Measurements from ENCODE around the gene THOC7.

THOC7 gene

DNA sequence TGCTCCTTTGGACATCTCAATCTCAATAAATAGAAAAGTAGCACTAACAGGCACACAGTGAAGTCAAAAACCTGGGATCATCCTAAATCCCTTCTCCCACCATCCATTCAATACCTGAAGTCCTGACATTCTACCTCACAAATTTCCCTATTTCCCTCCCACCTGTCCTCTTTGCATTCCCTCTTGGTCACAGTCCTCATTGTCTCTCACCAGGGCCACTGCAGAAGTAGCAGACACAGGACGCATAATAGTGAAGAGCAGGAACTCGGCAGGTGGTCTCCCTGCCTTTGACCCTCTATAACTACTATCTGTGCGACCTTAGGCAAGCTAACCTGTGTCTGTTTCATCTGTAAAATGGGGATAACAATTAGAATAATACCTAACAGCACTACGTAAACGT lies 2.3 kb downstream of the THOC7 start:
- TF ChIP-seq, protein P1, sequence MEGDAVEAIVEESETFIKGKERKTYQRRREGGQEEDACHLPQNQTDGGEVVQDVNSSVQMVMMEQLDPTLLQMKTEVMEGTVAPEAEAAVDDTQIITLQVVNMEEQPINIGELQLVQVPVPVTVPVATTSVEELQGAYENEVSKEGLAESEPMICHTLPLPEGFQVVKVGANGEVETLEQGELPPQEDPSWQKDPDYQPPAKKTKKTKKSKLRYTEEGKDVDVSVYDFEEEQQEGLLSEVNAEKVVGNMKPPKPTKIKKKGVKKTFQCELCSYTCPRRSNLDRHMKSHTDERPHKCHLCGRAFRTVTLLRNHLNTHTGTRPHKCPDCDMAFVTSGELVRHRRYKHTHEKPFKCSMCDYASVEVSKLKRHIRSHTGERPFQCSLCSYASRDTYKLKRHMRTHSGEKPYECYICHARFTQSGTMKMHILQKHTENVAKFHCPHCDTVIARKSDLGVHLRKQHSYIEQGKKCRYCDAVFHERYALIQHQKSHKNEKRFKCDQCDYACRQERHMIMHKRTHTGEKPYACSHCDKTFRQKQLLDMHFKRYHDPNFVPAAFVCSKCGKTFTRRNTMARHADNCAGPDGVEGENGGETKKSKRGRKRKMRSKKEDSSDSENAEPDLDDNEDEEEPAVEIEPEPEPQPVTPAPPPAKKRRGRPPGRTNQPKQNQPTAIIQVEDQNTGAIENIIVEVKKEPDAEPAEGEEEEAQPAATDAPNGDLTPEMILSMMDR (IDR thresholded peaks at IDR 0.05; ENCODE audit: low read depth, low read length): no peak
- H3K4me3 ChIP-seq (ENCODE audit: low read depth, low read length): no peak overlapping the region
- no peak for DNase-seq

DNA sequence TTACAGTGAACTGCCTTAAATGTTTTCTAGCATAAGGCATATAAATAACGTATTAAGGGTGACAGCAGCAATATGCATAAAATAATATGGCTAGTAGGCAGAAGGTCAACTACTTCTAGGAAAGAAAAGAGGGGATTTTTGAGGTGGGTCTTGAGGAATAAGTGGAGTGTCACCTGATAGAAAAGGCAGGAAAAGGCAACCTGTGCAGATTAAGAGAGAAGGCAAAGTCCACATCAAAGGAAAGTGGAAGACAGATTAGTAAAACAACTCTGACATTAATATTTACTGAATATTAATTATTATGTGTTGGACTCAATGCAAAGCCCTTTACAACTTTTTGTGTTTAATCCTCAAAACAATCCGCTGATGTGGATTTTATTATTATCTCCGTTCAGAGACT lies 2.8 kb downstream of the THOC7 start:
- H3K36me3 ChIP-seq: peaks cover 4% of the 10 kb centered on the region
- no peak overlapping the region for H3K27ac ChIP-seq
- no peak for DNase-seq
- no peak overlapping the region for H3K4me3 ChIP-seq (ENCODE audit: low read depth, low read length)
- TF ChIP-seq, protein P1 (IDR thresholded peaks at IDR 0.05; ENCODE audit: low read depth, low read length): no peak
- no peaks in the 10 kb centered on the region for H3K27me3 ChIP-seq (ENCODE audit: insufficient read depth, low read depth, severe bottlenecking)
- no peaks in the 10 kb centered on the region for H3K9me3 ChIP-seq (ENCODE audit: severe bottlenecking)

More for the DNA sequence above, 2.3 kb downstream of the THOC7 start:
- Histone ChIP-seq H3K27me3 (ENCODE audit: insufficient read depth, low read depth, severe bottlenecking) (no peaks in the 10 kb centered on the region), H3K27ac (no peak overlapping the region), H3K9me3 (ENCODE audit: severe bottlenecking) (no peaks in the 10 kb centered on the region), H3K36me3 (peaks cover 7% of the 10 kb centered on the region)

DNA sequence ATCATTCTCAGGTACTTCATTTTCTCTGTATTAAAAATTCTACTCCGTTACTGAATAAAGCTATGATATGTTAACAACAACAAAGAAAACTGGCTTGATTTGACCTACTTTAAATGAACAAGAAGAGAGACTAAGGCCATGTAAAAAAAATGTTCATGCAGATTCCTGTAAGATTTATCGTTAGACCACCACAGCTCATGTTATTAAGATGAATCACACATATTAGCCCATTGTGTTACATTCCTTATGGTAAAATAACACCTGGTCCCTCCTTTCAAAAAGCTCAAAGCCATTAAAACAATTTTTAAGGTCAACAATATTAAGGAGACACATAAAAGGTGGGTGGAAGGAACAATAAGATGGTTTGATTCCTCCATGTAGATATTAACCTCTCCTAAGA lies 6.3 kb downstream of the THOC7 start:
- Histone ChIP-seq H3K27me3 (ENCODE audit: insufficient read depth, low read depth, severe bottlenecking) (no peaks in the 10 kb centered on the region), H3K9me3 (ENCODE audit: severe bottlenecking) (no peaks in the 10 kb centered on the region), H3K4me3 (ENCODE audit: low read depth, low read length) (no peak overlapping the region), H3K36me3 (no peaks in the 10 kb centered on the region; the same call in 1 of the 2 replicates), H3K27ac (no peak overlapping the region)
- no peak for DNase-seq
- TF ChIP-seq, protein P1 (IDR thresholded peaks at IDR 0.05; ENCODE audit: low read depth, low read length): no peak

DNA sequence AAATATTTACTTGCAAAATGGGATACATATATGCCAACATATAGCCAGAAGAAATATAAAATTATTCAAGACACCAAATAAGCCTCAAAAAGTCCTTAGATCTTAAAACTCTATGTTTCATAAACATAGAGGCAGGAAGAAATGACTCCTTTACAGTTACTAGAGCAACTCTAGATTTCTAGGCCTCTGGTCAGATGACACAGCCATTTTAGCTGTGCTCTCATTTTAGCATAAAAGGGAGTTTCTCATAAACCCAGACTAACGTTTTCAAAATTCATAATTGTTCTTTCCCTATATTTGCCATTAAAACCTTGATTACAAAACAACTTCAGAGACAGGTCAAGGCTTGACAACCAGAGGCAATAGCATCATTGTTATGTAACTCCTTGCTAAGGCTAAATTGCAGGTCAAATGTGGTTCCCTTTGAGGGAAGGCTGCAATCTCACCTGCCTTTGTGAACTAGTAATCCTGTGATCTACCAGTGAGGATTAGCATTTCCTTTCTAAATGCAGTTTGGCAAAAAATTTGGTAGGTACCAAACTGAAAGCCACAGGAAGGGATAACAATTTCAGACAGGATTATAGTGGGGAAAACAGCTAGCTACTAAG lies 8.2 kb downstream of the THOC7 start:
- no peak for DNase-seq
- H3K27me3 ChIP-seq (ENCODE audit: insufficient read depth, low read depth, severe bottlenecking): no peaks in the 10 kb centered on the region
- H3K4me3 ChIP-seq (ENCODE audit: low read depth, low read length): no peak overlapping the region
- TF ChIP-seq, protein P1 (IDR thresholded peaks at IDR 0.05; ENCODE audit: low read depth, low read length): no peak
- no peaks in the 10 kb centered on the region; the same call in 1 of the 2 replicates for H3K36me3 ChIP-seq
- no peak overlapping the region for H3K27ac ChIP-seq
- no peaks in the 10 kb centered on the region for H3K9me3 ChIP-seq (ENCODE audit: severe bottlenecking)

DNA sequence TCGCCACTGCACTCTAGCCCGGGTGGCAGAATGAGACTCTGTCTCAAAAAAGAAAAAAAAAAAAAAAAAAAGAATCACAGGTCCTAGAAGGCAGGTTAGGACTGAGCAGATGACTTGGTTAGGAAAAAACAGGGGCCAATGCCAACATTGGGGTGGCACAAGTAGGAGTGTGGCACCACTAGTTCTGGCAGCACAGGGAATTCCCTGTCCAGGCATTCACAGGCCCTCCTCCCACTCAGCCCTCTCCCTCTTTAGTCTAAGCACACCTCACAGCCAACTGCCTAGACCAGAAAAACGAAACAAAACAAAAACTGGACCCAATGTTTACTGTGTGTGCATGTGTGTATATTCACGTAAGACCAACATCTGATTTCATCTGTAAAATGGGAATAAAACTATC lies 10.5 kb downstream of the THOC7 start:
- H3K4me3 ChIP-seq (ENCODE audit: low read depth, low read length): no peak overlapping the region
- H3K36me3 ChIP-seq: no peaks in the 10 kb centered on the region; the same call in 1 of the 2 replicates
- DNase-seq: no peak

More for the DNA sequence above, 10.5 kb downstream of the THOC7 start:
- no peaks in the 10 kb centered on the region for H3K27me3 ChIP-seq (ENCODE audit: insufficient read depth, low read depth, severe bottlenecking)
- no peaks in the 10 kb centered on the region for H3K9me3 ChIP-seq (ENCODE audit: severe bottlenecking)
- H3K27ac ChIP-seq: no peak overlapping the region
- TF ChIP-seq, protein P1 (IDR thresholded peaks at IDR 0.05; ENCODE audit: low read depth, low read length): no peak

All from WERI-Rb-1 (cell line).